SK-N-SH (cell line): ENCODE measurements around the gene BRCA1. TPM values are rescaled to one million over a fixed set of nuclear protein-coding genes. Genes with fewer than 3 reads are reported as not detected.

Experiments used
- CTCF ChIA-PET: fragments of 300-600, 350-600 bp; formaldehyde crosslinking; extraction: SDS; loops from one replicate; lab custom pipeline; 2021; lab: Yijun Ruan, JAX
- POLR2A ChIA-PET: fragments of 350-600 bp; sonication (Branson Sonifier 250); formaldehyde crosslinking; extraction: SDS; loops from one replicate; lab custom pipeline; 2020; ENCODE audit warnings: antibody characterized with exemption, inconsistent platforms; lab: Yijun Ruan, JAX
- DNase-seq: peaks from one replicate; pipeline ENCODE4 v3.0.0; 2012
- H2AFZ ChIP-seq: fragments of 200-600 bp; sonication (generic); 2 replicates; pipeline ENCODE4 v1.8.1; 2016; ENCODE audit warnings: antibody characterized with exemption, mild to moderate bottlenecking, low read depth
- H3F3A ChIP-seq: fragments of 200-600 bp; sonication (generic); replicated peaks from 2 replicates; pipeline ENCODE3; 2016; ENCODE audit warnings: antibody characterized with exemption, mild to moderate bottlenecking; ENCODE audit not compliant: insufficient read depth
- H3K27ac ChIP-seq, 2 experiments: fragments of 200-500 bp in 1 of 2; fragments of 200-600 bp in 1 of 2; sonication (Bioruptor generic) in 1 of 2; sonication (generic), shearing (Covaris generic) in 1 of 2; 2 replicates each; pipeline versions ENCODE4 v1.5.1 to v1.6.1; 2014 to 2016; ENCODE audit warnings: low read depth in 2 of 2, inconsistent platforms in 1 of 2, low read length in 1 of 2, mild to moderate bottlenecking in 1 of 2, mixed read lengths in 1 of 2
- H3K27me3 ChIP-seq: fragments of 200-600 bp; sonication (generic), shearing (Covaris generic); 2 replicates; pipeline ENCODE4 v1.6.1; 2016; ENCODE audit warnings: mixed run types; ENCODE audit not compliant: insufficient read depth
- H3K36me3 ChIP-seq, 2 experiments: fragments of 200-500 bp in 1 of 2; fragments of 200-600 bp in 1 of 2; sonication (Bioruptor generic) in 1 of 2; sonication (generic) in 1 of 2; replicated peaks in 1 of 2; 2 replicates each; pipeline versions ENCODE3 to v1.5.1; 2014 to 2016; ENCODE audit warnings: low read length in 1 of 2, mild to moderate bottlenecking in 1 of 2; ENCODE audit not compliant: insufficient read depth in 2 of 2, control insufficient read depth in 1 of 2
- H3K4me1 ChIP-seq, 2 experiments: fragments of 200-500 bp in 1 of 2; fragments of 200-600 bp in 1 of 2; sonication (Bioruptor generic) in 1 of 2; sonication (generic), shearing (Covaris generic) in 1 of 2; 2 replicates each; pipeline versions ENCODE4 v1.5.1 to v1.6.1; 2014 to 2016; ENCODE audit warnings: low read depth in 1 of 2, low read length in 1 of 2, mixed run types in 1 of 2; ENCODE audit not compliant: insufficient read depth in 2 of 2, control insufficient read depth in 1 of 2
- H3K4me2 ChIP-seq: fragments of 200-600 bp; sonication (generic), shearing (Covaris generic); 2 replicates; pipeline ENCODE4 v1.6.1; 2017; ENCODE audit warnings: mixed run types
- H3K4me3 ChIP-seq, 2 experiments: fragments of 200-500 bp in 1 of 2; fragments of 200-600 bp in 1 of 2; sonication (Bioruptor generic) in 1 of 2; sonication (generic), shearing (Covaris generic) in 1 of 2; 2 replicates each; pipeline versions ENCODE4 v1.5.1 to v1.8.1; 2014 to 2016; ENCODE audit warnings: low read depth in 2 of 2, inconsistent platforms in 1 of 2, low read length in 1 of 2, mild to moderate bottlenecking in 1 of 2, mixed read lengths in 1 of 2, moderate library complexity in 1 of 2
- H3K79me2 ChIP-seq: fragments of 200-600 bp; sonication (generic); 2 replicates; pipeline ENCODE4 v1.8.1; 2017; ENCODE audit warnings: mild to moderate bottlenecking; ENCODE audit not compliant: insufficient read depth
- H3K9ac ChIP-seq: fragments of 200-600 bp; sonication (generic); 2 replicates; pipeline ENCODE4 v1.6.1; 2017; ENCODE audit warnings: mixed run types
- H3K9me2 ChIP-seq: fragments of 200-600 bp; sonication (generic); 2 replicates; pipeline ENCODE4 v1.6.1; 2017; ENCODE audit warnings: mixed run types
- H3K9me3 ChIP-seq: fragments of 200-600 bp; sonication (generic); 2 replicates; pipeline ENCODE4 v1.6.1; 2017; ENCODE audit warnings: mixed run types, mild to moderate bottlenecking, moderate library complexity
- H4K20me1 ChIP-seq: fragments of 200-600 bp; sonication (generic); 2 replicates; pipeline ENCODE4 v1.6.1; 2017; ENCODE audit warnings: mild to moderate bottlenecking, mixed run types; ENCODE audit not compliant: insufficient read depth
- ELF1 ChIP-seq: IDR thresholded peaks from 2 replicates; pipeline ENCODE4 v1.4.0; 2012
- EP300 ChIP-seq, 2 experiments: IDR thresholded peaks; 2 replicates each; pipeline versions ENCODE4 v1.4.0 to v1.6.1; 2012; ENCODE audit warnings: borderline replicate concordance in 1 of 2, low read depth in 1 of 2, low read length in 1 of 2
- EZH2phosphoT487 ChIP-seq: fragments of 200-600 bp; sonication (generic); IDR thresholded peaks from 2 replicates; pipeline ENCODE4 v1.6.1; 2017; ENCODE audit warnings: low read depth, mixed run types, mild to moderate bottlenecking, antibody characterized with exemption, moderate library complexity, borderline replicate concordance
- FOXJ3 ChIP-seq: sonication (generic); formaldehyde crosslinking; IDR thresholded peaks from 2 replicates; pipeline ENCODE4 v1.5.1; 2020; ENCODE audit warnings: mild to moderate bottlenecking, missing genetic modification reagents
- FOXM1 ChIP-seq: IDR thresholded peaks from 2 replicates; pipeline ENCODE4 v1.4.0; 2012; ENCODE audit warnings: low read depth, mild to moderate bottlenecking
- GABPA ChIP-seq: IDR thresholded peaks from 2 replicates; pipeline ENCODE4 v1.4.0; 2012; ENCODE audit warnings: low read depth, mild to moderate bottlenecking
- GATA2 ChIP-seq: sonication (generic); formaldehyde crosslinking; IDR thresholded peaks from 2 replicates; pipeline ENCODE4 v1.5.0; 2020; ENCODE audit warnings: mild to moderate bottlenecking, missing genetic modification reagents
- MAX ChIP-seq: IDR thresholded peaks from 2 replicates; pipeline ENCODE4 v1.4.0; 2012; ENCODE audit warnings: low read depth
- MEF2A ChIP-seq: IDR thresholded peaks from 2 replicates; pipeline ENCODE4 v1.4.0; 2012; ENCODE audit warnings: low read depth, borderline replicate concordance
- NFIC ChIP-seq: IDR thresholded peaks from 2 replicates; pipeline ENCODE4 v1.4.0; 2012; ENCODE audit warnings: borderline replicate concordance
- NRF1 ChIP-seq: IDR thresholded peaks from 2 replicates; pipeline ENCODE4 v1.6.1; 2012; ENCODE audit warnings: low read depth, mild to moderate bottlenecking, low read length
- PBX3 ChIP-seq: IDR thresholded peaks from 2 replicates; pipeline ENCODE4; 2012
- POLR2AphosphoS5 ChIP-seq: IDR thresholded peaks from 2 replicates; pipeline ENCODE4 v1.6.1; 2012; ENCODE audit warnings: low read depth, low read length
- REST ChIP-seq: IDR thresholded peaks from 2 replicates; pipeline ENCODE4 v1.6.1; 2012; ENCODE audit warnings: mild to moderate bottlenecking, low read depth, low read length, moderate library complexity
- RFX5 ChIP-seq: IDR thresholded peaks from 2 replicates; pipeline ENCODE4 v1.6.1; 2012; ENCODE audit warnings: mild to moderate bottlenecking, improper control_type of control experiment, low read length
- SIN3A ChIP-seq: IDR thresholded peaks from 2 replicates; pipeline ENCODE4 v1.6.1; 2012; ENCODE audit warnings: low read depth, mild to moderate bottlenecking, low read length, moderate library complexity, borderline replicate concordance
- SMC3 ChIP-seq: IDR thresholded peaks from 2 replicates; pipeline ENCODE4 v1.6.1; 2012; ENCODE audit warnings: low read depth, low read length, improper control_type of control experiment
- TCF12 ChIP-seq: IDR thresholded peaks from 2 replicates; pipeline ENCODE4 v1.4.0; 2012
- TEAD4 ChIP-seq: IDR thresholded peaks from 2 replicates; pipeline ENCODE4 v1.4.0; 2012; ENCODE audit warnings: mild to moderate bottlenecking, borderline replicate concordance; ENCODE audit not compliant: insufficient read depth
- USF2 ChIP-seq: fragments of 150-350 bp; IDR thresholded peaks from 2 replicates; pipeline ENCODE4 v1.6.1; 2017; ENCODE audit warnings: antibody characterized with exemption, low read length, low read depth, borderline replicate concordance
- YY1 ChIP-seq: IDR thresholded peaks from 2 replicates; pipeline ENCODE4 v1.4.0; 2012; ENCODE audit warnings: low read depth, mild to moderate bottlenecking
- WGBS: methylation state at CpG from one replicate; pipeline ENCODE4 v1.1.6; 2017; ENCODE audit warnings: low lambda C conversion rate; 5-methylcytosine and 5-hydroxymethylcytosine counted together
- polyA plus RNA-seq, 3 experiments: library from polyadenylated mRNA; depleted of rRNA; stranded (reverse); fragments of >200 nt; gene quantifications; 2 replicates each; pipeline ENCODE4 v1.2.3, GENCODE V29; 2012

The BRCA1 gene
- polyA plus RNA-seq, 1 of the 3 experiments (the other 2 are of a cell fraction) = 11.2 TPM

GRCh38 chr17:43143201-43143600 lies 18.0 kb upstream of the BRCA1 start:
- H4K20me1 ChIP-seq = no peaks in the 10 kb centered on the region
- no peak for DNase-seq
- H3K9me2 ChIP-seq = no peaks in the 10 kb centered on the region
- ChIA-PET POLR2A (no interaction called here), CTCF (no interaction called here)
- TF ChIP-seq POLR2AphosphoS5 = no peak
- no peak for TF ChIP-seq USF2
- TF ChIP-seq TCF12 = no peak
- TF ChIP-seq SIN3A = no peak
- no peak for TF ChIP-seq ELF1
- TF ChIP-seq RFX5 = no peak
- no peak for TF ChIP-seq NRF1
- no peak overlapping the region for H3K4me3 ChIP-seq
- WGBS = 93% methylated on average over 5 of the region's 5 CpGs
- H3K27me3 ChIP-seq = no peaks in the 10 kb centered on the region
- no peaks in the 10 kb centered on the region for H3F3A ChIP-seq
- H3K9ac ChIP-seq = no peak overlapping the region
- no peak overlapping the region for H3K4me2 ChIP-seq
- no peak overlapping the region for H2AFZ ChIP-seq
- no peak overlapping the region for H3K27ac ChIP-seq
- peaks cover 2 to 4% of the 10 kb centered on the region in 2 experiments for H3K36me3 ChIP-seq
- no peaks in the 10 kb centered on the region; the same call in 1 of the 2 replicates for H3K79me2 ChIP-seq
- no peaks in the 10 kb centered on the region for H3K9me3 ChIP-seq
- no peaks in the 10 kb centered on the region for H3K4me1 ChIP-seq

GRCh38 chr17:43142153-43142552 lies 17.0 kb upstream of the BRCA1 start:
- ChIA-PET POLR2A (no interaction called here), CTCF (no interaction called here)
- H3K4me3 ChIP-seq = no peak overlapping the region
- no peaks in the 10 kb centered on the region for H4K20me1 ChIP-seq
- no peaks in the 10 kb centered on the region for H3F3A ChIP-seq
- no peak overlapping the region for H3K9ac ChIP-seq
- no peak overlapping the region for H3K27ac ChIP-seq
- H3K4me1 ChIP-seq = no peaks in the 10 kb centered on the region
- no peak for DNase-seq
- no peaks in the 10 kb centered on the region for H3K9me2 ChIP-seq
- no peaks in the 10 kb centered on the region for H3K9me3 ChIP-seq
- no peak overlapping the region for H3K4me2 ChIP-seq
- TF ChIP-seq NFIC (no peak), TCF12 (no peak), TEAD4 (no peak), YY1 (no peak), POLR2AphosphoS5 (no peak), REST (no peak), PBX3 (no peak), FOXJ3 (CRISPR knock-in tag) (no peak), FOXM1 (no peak), SIN3A (no peak), MEF2A (no peak), USF2 (no peak), EZH2phosphoT487 (no peak), EP300 (IDR thresholded peaks at IDR 0.05; ENCODE audit: borderline replicate concordance in 1 of 2, low read depth in 1 of 2, low read length in 1 of 2) (no peak), GATA2 (no peak), MAX (no peak), SMC3 (no peak), GABPA (no peak)
- no peaks in the 10 kb centered on the region for H3K27me3 ChIP-seq
- 91% methylated on average over 5 of the region's 5 CpGs for WGBS
- H3K36me3 ChIP-seq = peaks cover 2 to 4% of the 10 kb centered on the region in 2 experiments
- H3K79me2 ChIP-seq = no peaks in the 10 kb centered on the region; the same call in 1 of the 2 replicates
- no peak overlapping the region for H2AFZ ChIP-seq
